IMR-90 (cell line): Measurements from ENCODE around the gene FMN2. TPM values are rescaled to one million over a fixed set of nuclear protein-coding genes. Genes with fewer than 3 reads are reported as not detected.

Experiments
- ATAC-seq: fragments of 200-7000 bp; cut with Tn5 transposase; 2 replicates; pipeline ENCODE4 v1.9.1; 2020; ENCODE audit warnings: low read depth, mild to moderate bottlenecking, moderate library complexity
- BruUV-seq: library from RNA; stranded (reverse); fragments of 400-500 nt; replicated peaks from 2 replicates; lab custom pipeline; 2021; lab: Mats Ljungman, UMichigan
- CTCF ChIA-PET: fragments of 300-600 bp; formaldehyde crosslinking; extraction: SDS; loops from one replicate; lab custom pipeline; 2021; ENCODE audit warnings: antibody characterized with exemption; lab: Yijun Ruan, JAX
- POLR2A ChIA-PET: fragments of 300-600 bp; sonication (Branson Sonifier 250); formaldehyde crosslinking; loops from one replicate; lab custom pipeline; 2022; ENCODE audit warnings: antibody characterized with exemption; ENCODE audit not compliant: unreplicated experiment; lab: Charles Lee
- DNase-seq: peaks from one replicate; pipeline ENCODE4 v3.0.0; 2013
- H2AFZ ChIP-seq: replicated peaks from 2 replicates; pipeline ENCODE3; 2013; ENCODE audit warnings: low read length, mild to moderate bottlenecking; ENCODE audit not compliant: poor library complexity
- H2AK5ac ChIP-seq: 2 replicates; pipeline ENCODE4 v1.6.1; 2013; ENCODE audit warnings: low read depth, low read length, inconsistent platforms
- H2AK9ac ChIP-seq: replicated peaks from 2 replicates; pipeline ENCODE3; 2013; ENCODE audit warnings: mild to moderate bottlenecking, low read depth, low read length, moderate library complexity; ENCODE audit not compliant: poor library complexity
- H2BK120ac ChIP-seq: 2 replicates; pipeline ENCODE4 v1.6.1; 2013; ENCODE audit warnings: low read depth, low read length, inconsistent platforms
- H2BK15ac ChIP-seq: 3 replicates; pipeline ENCODE4 v1.6.1; 2013; ENCODE audit warnings: low read depth, low read length, inconsistent platforms
- H2BK20ac ChIP-seq: 2 replicates; pipeline ENCODE4 v1.6.1; 2013; ENCODE audit warnings: low read depth, mild to moderate bottlenecking, inconsistent platforms, low read length, moderate library complexity
- H2BK5ac ChIP-seq: 2 replicates; pipeline ENCODE4 v1.6.1; 2013; ENCODE audit warnings: mild to moderate bottlenecking, low read depth, low read length, inconsistent platforms; ENCODE audit not compliant: poor library complexity, severe bottlenecking
- H3K14ac ChIP-seq: replicated peaks from 2 replicates; pipeline ENCODE4 v1.6.1; 2013; ENCODE audit warnings: low read depth, low read length, inconsistent platforms
- H3K18ac ChIP-seq: 2 replicates; pipeline ENCODE4 v1.6.1; 2013; ENCODE audit warnings: low read depth, low read length, control low read depth
- H3K23ac ChIP-seq: 2 replicates; pipeline ENCODE4 v1.6.1; 2013; ENCODE audit warnings: low read depth, low read length, inconsistent platforms
- H3K27ac ChIP-seq: 2 replicates; pipeline ENCODE4 v1.5.1; 2013; ENCODE audit warnings: mild to moderate bottlenecking, control low read depth, low read length; ENCODE audit not compliant: insufficient read depth
- H3K27me3 ChIP-seq: 2 replicates; pipeline ENCODE4 v1.6.1; 2013; ENCODE audit warnings: low read length; ENCODE audit not compliant: control insufficient read depth, insufficient read depth
- H3K36me3 ChIP-seq: 2 replicates; pipeline ENCODE4 v1.6.1; 2013; ENCODE audit warnings: low read length, mixed read lengths; ENCODE audit not compliant: control insufficient read depth, insufficient read depth
- H3K4ac ChIP-seq: 2 replicates; pipeline ENCODE4 v1.6.1; 2013; ENCODE audit warnings: low read depth, low read length, inconsistent platforms
- H3K4me1 ChIP-seq: 2 replicates; pipeline ENCODE4 v1.6.1; 2013; ENCODE audit warnings: low read length, mixed read lengths; ENCODE audit not compliant: control insufficient read depth, insufficient read depth
- H3K4me2 ChIP-seq: 2 replicates; pipeline ENCODE4 v1.6.1; 2013; ENCODE audit warnings: low read depth, mild to moderate bottlenecking, control low read depth, low read length, moderate library complexity
- H3K4me3 ChIP-seq: 2 replicates; pipeline ENCODE4 v1.5.1; 2013; ENCODE audit warnings: low read depth, mild to moderate bottlenecking, control low read depth, low read length, moderate library complexity; ENCODE audit not compliant: insufficient read depth
- H3K56ac ChIP-seq: 2 replicates; pipeline ENCODE4 v1.6.1; 2013; ENCODE audit warnings: low read length, inconsistent platforms; ENCODE audit not compliant: insufficient read depth; ENCODE audit errors: extremely low read depth
- H3K79me1 ChIP-seq, 2 experiments: 2 replicates each; pipeline ENCODE4 v1.6.1; 2013; ENCODE audit warnings: low read length in 2 of 2, inconsistent platforms in 1 of 2, low read depth in 1 of 2
- H3K9ac ChIP-seq: 2 replicates; pipeline ENCODE4 v1.6.1; 2013; ENCODE audit warnings: low read depth, low read length, control low read depth
- H3K9me1 ChIP-seq: 2 replicates; pipeline ENCODE4 v1.6.1; 2013; ENCODE audit warnings: low read length, inconsistent platforms; ENCODE audit not compliant: insufficient read depth
- H3K9me3 ChIP-seq: 2 replicates; pipeline ENCODE4 v1.6.1; 2013; ENCODE audit warnings: low read length; ENCODE audit not compliant: control insufficient read depth, insufficient read depth
- H4K20me1 ChIP-seq: 2 replicates; pipeline ENCODE4 v1.6.1; 2013; ENCODE audit warnings: low read length, inconsistent platforms; ENCODE audit not compliant: insufficient read depth
- H4K5ac ChIP-seq: 2 replicates; pipeline ENCODE4 v1.6.1; 2013; ENCODE audit warnings: mild to moderate bottlenecking, low read depth, low read length, control low read depth
- H4K8ac ChIP-seq, 2 experiments: 2 replicates each; pipeline ENCODE4 v1.6.1; 2013; ENCODE audit warnings: low read depth in 2 of 2, low read length in 2 of 2, control low read depth in 1 of 2, inconsistent platforms in 1 of 2
- H4K91ac ChIP-seq: 2 replicates; pipeline ENCODE4 v1.6.1; 2013; ENCODE audit warnings: low read depth, low read length, inconsistent platforms; ENCODE audit not compliant: insufficient read depth
- BHLHE40 ChIP-seq: fragments of 150-350 bp; IDR thresholded peaks from 2 replicates; pipeline ENCODE4 v1.6.1; 2016; ENCODE audit warnings: mild to moderate bottlenecking, low read depth, low read length
- CHD1 ChIP-seq: IDR thresholded peaks from 2 replicates; pipeline ENCODE4 v1.6.1; 2012; ENCODE audit warnings: low read depth, low read length, improper control_type of control experiment
- FOS ChIP-seq: fragments of 150-350 bp; IDR thresholded peaks from 2 replicates; pipeline ENCODE4 v1.6.1; 2016; ENCODE audit warnings: low read depth, low read length
- MAFK ChIP-seq: IDR thresholded peaks from 2 replicates; pipeline ENCODE4 v1.6.1; 2012; ENCODE audit warnings: low read depth, low read length, improper control_type of control experiment
- MAZ ChIP-seq: IDR thresholded peaks from 2 replicates; pipeline ENCODE4 v1.6.1; 2012; ENCODE audit warnings: low read depth, mild to moderate bottlenecking, low read length, improper control_type of control experiment, moderate library complexity, borderline replicate concordance
- MXI1 ChIP-seq: IDR thresholded peaks from 2 replicates; pipeline ENCODE4 v1.6.1; 2012; ENCODE audit warnings: low read depth, mild to moderate bottlenecking, low read length, moderate library complexity, borderline replicate concordance
- POLR2A ChIP-seq: IDR thresholded peaks from 2 replicates; pipeline ENCODE4 v1.6.1; 2012; ENCODE audit warnings: mild to moderate bottlenecking, low read depth, low read length
- RCOR1 ChIP-seq: IDR thresholded peaks from 2 replicates; pipeline ENCODE4 v1.6.1; 2012; ENCODE audit warnings: mild to moderate bottlenecking, low read length, improper control_type of control experiment; ENCODE audit not compliant: insufficient replicate concordance
- RFX5 ChIP-seq: IDR thresholded peaks from 2 replicates; pipeline ENCODE4 v1.8.0; 2012; ENCODE audit warnings: low read depth, mild to moderate bottlenecking, low read length, moderate library complexity
- SMC3 ChIP-seq: fragments of 150-350 bp; IDR thresholded peaks from 2 replicates; pipeline ENCODE4 v1.6.1; 2016; ENCODE audit warnings: low read depth, mild to moderate bottlenecking, antibody characterized with exemption, low read length, moderate library complexity
- WGBS, 2 experiments: methylation state at CpG; one replicate each; pipeline versions ENCODE4 v1.1.5 to v1.1.7; 2013; ENCODE audit warnings: missing lambda C conversion rate in 2 of 2; ENCODE audit not compliant: insufficient read length in 1 of 2; ENCODE audit errors: extremely low coverage in 2 of 2; 5-methylcytosine and 5-hydroxymethylcytosine counted together
- dilution Hi-C: fragments of 300-500 bp; cut with HindIII; formaldehyde crosslinking; loops from one replicate; pipeline ENCODE4 v1.14.3; 2018; ENCODE audit warnings: low sequenced_read_pairs; ENCODE audit not compliant: unreplicated experiment
- in situ Hi-C: fragments of 300-500 bp; cut with MboI; formaldehyde crosslinking; loops from 3 replicates; pipeline ENCODE4 v1.14.3; 2019; ENCODE audit warnings: low sequenced_read_pairs, inconsistent platforms, mixed read lengths
- intact Hi-C: fragments of 100-400 bp; cut with micrococcal nuclease; formaldehyde crosslinking; loops from 2 replicates; pipeline ENCODE4 v1.10.0; 2022
- polyA plus RNA-seq, 3 experiments: library from polyadenylated mRNA; depleted of rRNA; stranded (reverse); fragments of >200 nt; gene quantifications; 2 replicates each; pipeline ENCODE4 v1.2.3, GENCODE V29; 2012; ENCODE audit warnings: low replicate concordance in 1 of 3
- total RNA-seq: library from RNA; depleted of rRNA; stranded (reverse); fragments of >200 nt; gene quantifications from 2 replicates; pipeline ENCODE4 v1.2.3, GENCODE V29; 2012
- TF ChIP-seq, protein P1 (sequence below): conservative IDR thresholded peaks from 2 replicates; pipeline ENCODE4 v1.5.1; 2012; ENCODE audit warnings: mild to moderate bottlenecking, low read depth, low read length, improper control_type of control experiment
- TF ChIP-seq, protein P2 (sequence below): fragments of 150-350 bp; IDR thresholded peaks from 2 replicates; pipeline ENCODE4 v1.6.1; 2016; ENCODE audit warnings: low read depth, mild to moderate bottlenecking, low read length, moderate library complexity, borderline replicate concordance
- TF ChIP-seq, protein P3 (sequence below): fragments of 150-350 bp; IDR thresholded peaks from 2 replicates; pipeline ENCODE4 v1.6.1; 2017; ENCODE audit warnings: mild to moderate bottlenecking, antibody characterized with exemption, low read length, low read depth

The FMN2 gene
- total and polyA plus RNA-seq, 2 of the 4 experiments (the other 2 are of a cell fraction), result 29.0 to 35.8 TPM

DNA sequence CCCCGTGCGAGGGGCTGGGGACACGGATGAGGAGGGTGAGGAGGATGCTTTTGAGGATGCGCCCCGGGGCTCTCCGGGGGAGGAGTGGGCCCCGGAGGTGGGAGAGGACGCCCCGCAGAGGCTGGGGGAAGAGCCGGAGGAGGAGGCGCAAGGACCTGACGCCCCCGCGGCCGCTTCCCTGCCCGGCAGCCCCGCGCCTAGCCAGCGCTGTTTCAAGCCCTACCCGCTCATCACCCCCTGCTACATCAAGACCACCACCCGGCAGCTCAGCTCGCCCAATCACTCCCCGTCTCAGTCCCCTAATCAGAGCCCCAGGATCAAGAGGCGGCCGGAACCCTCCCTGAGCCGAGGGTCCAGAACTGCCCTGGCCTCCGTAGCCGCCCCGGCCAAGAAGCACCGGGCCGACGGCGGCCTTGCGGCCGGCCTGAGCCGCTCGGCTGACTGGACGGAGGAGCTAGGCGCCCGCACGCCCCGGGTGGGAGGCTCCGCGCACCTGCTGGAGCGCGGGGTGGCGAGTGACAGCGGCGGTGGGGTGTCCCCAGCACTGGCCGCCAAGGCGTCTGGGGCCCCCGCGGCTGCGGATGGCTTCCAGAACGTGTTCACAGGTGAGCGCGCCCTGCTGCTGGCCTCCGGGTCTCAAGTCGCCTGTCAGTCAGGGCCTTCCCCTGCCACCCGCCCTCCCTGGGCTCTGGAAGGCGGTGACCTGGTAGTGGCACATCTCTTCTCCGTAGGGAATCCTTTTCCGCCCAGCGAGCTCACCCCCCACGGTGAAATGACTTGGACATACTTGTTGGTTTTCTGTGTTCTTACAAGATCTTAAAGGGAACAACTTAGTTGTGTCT is 1.7 kb downstream of the FMN2 start:
- Histone ChIP-seq H2AK9ac (peak overlapping the region; percentile 80), H2AFZ (peak overlapping the region; percentile 89), H2AK5ac (peak overlapping the region; percentile 36; the same call in 1 of the 2 replicates), H3K79me1 (peaks cover 9 to 28% of the 10 kb centered on the region in 2 experiments), H3K9me1 (peaks cover 3% of the 10 kb centered on the region), H2BK15ac (no peak overlapping the region), H3K9ac (peak overlapping the region; percentile 41), H3K23ac (peak overlapping the region; percentile 38), H3K27ac (peak overlapping the region; percentile 33; the same call in 1 of the 2 replicates), H4K5ac (no peak overlapping the region), H3K4me2 (peak overlapping the region; percentile 90), H4K8ac (no peak overlapping the region; a peak in 1 of 4 replicates), H3K18ac (no peak overlapping the region; the same call in 1 of the 2 replicates), H3K14ac (0 out of 2 replicates have a peak overlapping the region, but pooled peaks have one; percentile 31), H3K36me3 (no peaks in the 10 kb centered on the region), H2BK5ac (peak overlapping the region; percentile 44), H4K91ac (no peak overlapping the region), H3K56ac (no peak overlapping the region), H3K4me3 (peak overlapping the region; percentile 89), H2BK120ac (peak overlapping the region; percentile 13; the same call in 1 of the 2 replicates), H2BK20ac (no peak overlapping the region), H3K27me3 (no peaks in the 10 kb centered on the region), H3K4me1 (peaks cover 2% of the 10 kb centered on the region; the same call in 1 of the 2 replicates), H4K20me1 (peaks cover 19% of the 10 kb centered on the region; the same call in 1 of the 2 replicates), H3K4ac (peak overlapping the region; percentile 51; the same call in 1 of the 2 replicates), H3K9me3 (no peaks in the 10 kb centered on the region)
- intact Hi-C loops (loop anchor here (5.0 kb wide), 1 partner anchor 94 kb away; no protein-coding TSS in a partner anchor), in situ Hi-C loops (no loop called here), dilution Hi-C loops (no loop called here)
- DNase-seq, result no peak
- WGBS, 2 experiments, result 9% methylated on average over 22 of the region's 65 CpGs; no CpG with 5 or more reads in 1 of the 2 experiments
- BruUV-seq, result no TSS peak
- peak; percentile 29 for ATAC-seq
- ChIA-PET POLR2A (no interaction called here), CTCF (interaction anchor here (0.9 to 2.4 kb wide), 4 partner anchors 54 to 66 kb away, joined by 3 to 6 read pairs (median 4); no protein-coding TSS in a partner anchor)
- TF ChIP-seq CHD1 (no peak), MXI1 (no peak), MAZ (no peak), POLR2A (no peak), MAFK (no peak), SMC3 (no peak), FOS (no peak), RCOR1 (no peak), BHLHE40 (no peak), RFX5 (no peak)
- TF ChIP-seq, protein P1, sequence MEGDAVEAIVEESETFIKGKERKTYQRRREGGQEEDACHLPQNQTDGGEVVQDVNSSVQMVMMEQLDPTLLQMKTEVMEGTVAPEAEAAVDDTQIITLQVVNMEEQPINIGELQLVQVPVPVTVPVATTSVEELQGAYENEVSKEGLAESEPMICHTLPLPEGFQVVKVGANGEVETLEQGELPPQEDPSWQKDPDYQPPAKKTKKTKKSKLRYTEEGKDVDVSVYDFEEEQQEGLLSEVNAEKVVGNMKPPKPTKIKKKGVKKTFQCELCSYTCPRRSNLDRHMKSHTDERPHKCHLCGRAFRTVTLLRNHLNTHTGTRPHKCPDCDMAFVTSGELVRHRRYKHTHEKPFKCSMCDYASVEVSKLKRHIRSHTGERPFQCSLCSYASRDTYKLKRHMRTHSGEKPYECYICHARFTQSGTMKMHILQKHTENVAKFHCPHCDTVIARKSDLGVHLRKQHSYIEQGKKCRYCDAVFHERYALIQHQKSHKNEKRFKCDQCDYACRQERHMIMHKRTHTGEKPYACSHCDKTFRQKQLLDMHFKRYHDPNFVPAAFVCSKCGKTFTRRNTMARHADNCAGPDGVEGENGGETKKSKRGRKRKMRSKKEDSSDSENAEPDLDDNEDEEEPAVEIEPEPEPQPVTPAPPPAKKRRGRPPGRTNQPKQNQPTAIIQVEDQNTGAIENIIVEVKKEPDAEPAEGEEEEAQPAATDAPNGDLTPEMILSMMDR, result no peak
- TF ChIP-seq, protein P2, sequence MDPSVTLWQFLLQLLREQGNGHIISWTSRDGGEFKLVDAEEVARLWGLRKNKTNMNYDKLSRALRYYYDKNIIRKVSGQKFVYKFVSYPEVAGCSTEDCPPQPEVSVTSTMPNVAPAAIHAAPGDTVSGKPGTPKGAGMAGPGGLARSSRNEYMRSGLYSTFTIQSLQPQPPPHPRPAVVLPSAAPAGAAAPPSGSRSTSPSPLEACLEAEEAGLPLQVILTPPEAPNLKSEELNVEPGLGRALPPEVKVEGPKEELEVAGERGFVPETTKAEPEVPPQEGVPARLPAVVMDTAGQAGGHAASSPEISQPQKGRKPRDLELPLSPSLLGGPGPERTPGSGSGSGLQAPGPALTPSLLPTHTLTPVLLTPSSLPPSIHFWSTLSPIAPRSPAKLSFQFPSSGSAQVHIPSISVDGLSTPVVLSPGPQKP, result no peak
- TF ChIP-seq, protein P3, sequence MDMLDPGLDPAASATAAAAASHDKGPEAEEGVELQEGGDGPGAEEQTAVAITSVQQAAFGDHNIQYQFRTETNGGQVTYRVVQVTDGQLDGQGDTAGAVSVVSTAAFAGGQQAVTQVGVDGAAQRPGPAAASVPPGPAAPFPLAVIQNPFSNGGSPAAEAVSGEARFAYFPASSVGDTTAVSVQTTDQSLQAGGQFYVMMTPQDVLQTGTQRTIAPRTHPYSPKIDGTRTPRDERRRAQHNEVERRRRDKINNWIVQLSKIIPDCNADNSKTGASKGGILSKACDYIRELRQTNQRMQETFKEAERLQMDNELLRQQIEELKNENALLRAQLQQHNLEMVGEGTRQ, result no peak
